HEK293T (cell line): ENCODE data around the gene RASD1.

Experiments used
- ARNT ChIP-seq: fragments of 450-650 bp; IDR thresholded peaks from 2 replicates; pipeline ENCODE4 v1.6.1; 2017; ENCODE audit warnings: mild to moderate bottlenecking
- BHLHE40 ChIP-seq: fragments of 450-650 bp; IDR thresholded peaks from 2 replicates; pipeline ENCODE4 v1.6.1; 2016; ENCODE audit warnings: mild to moderate bottlenecking, moderate library complexity, borderline replicate concordance
- CTBP1 ChIP-seq: fragments of 450-650 bp; IDR thresholded peaks from 2 replicates; pipeline ENCODE4 v1.6.1; 2016; ENCODE audit warnings: borderline replicate concordance
- ELF4 ChIP-seq: fragments of 450-650 bp; IDR thresholded peaks from 2 replicates; pipeline ENCODE4 v1.6.1; 2017; ENCODE audit warnings: antibody characterized with exemption
- FOXK2 ChIP-seq: fragments of 450-650 bp; IDR thresholded peaks from 2 replicates; pipeline ENCODE4 v1.6.1; 2016; ENCODE audit warnings: mild to moderate bottlenecking
- FOXM1 ChIP-seq: fragments of 450-650 bp; IDR thresholded peaks from 2 replicates; pipeline ENCODE4 v1.6.1; 2017; ENCODE audit warnings: mild to moderate bottlenecking, borderline replicate concordance
- HDGF ChIP-seq: fragments of 450-650 bp; IDR thresholded peaks from 2 replicates; pipeline ENCODE4 v1.6.1; 2017; ENCODE audit warnings: antibody characterized with exemption, borderline replicate concordance
- L3MBTL2 ChIP-seq: fragments of 450-650 bp; conservative IDR thresholded peaks from 2 replicates; pipeline ENCODE4 v1.6.1; 2016; ENCODE audit warnings: mild to moderate bottlenecking
- LEF1 ChIP-seq: fragments of 450-650 bp; IDR thresholded peaks from 2 replicates; pipeline ENCODE4 v1.6.1; 2017; ENCODE audit warnings: mild to moderate bottlenecking, borderline replicate concordance
- NFRKB ChIP-seq: fragments of 450-650 bp; IDR thresholded peaks from 2 replicates; pipeline ENCODE4 v1.6.1; 2016; ENCODE audit warnings: mild to moderate bottlenecking, moderate library complexity
- PKNOX1 ChIP-seq: fragments of 450-650 bp; IDR thresholded peaks from 2 replicates; pipeline ENCODE4 v1.6.1; 2016
- SP1 ChIP-seq: fragments of 450-650 bp; IDR thresholded peaks from 2 replicates; pipeline ENCODE4 v1.6.1; 2017
- SUZ12 ChIP-seq: fragments of 450-650 bp; IDR thresholded peaks from 2 replicates; pipeline ENCODE4 v1.6.1; 2016; ENCODE audit warnings: mild to moderate bottlenecking
- TARDBP ChIP-seq: fragments of 450-650 bp; IDR thresholded peaks from 2 replicates; pipeline ENCODE4 v1.6.1; 2016

- TF ChIP-seq PKNOX1 (no peak), SP1 (no peak), BHLHE40 (no peak), CTBP1 (no peak), ELF4 (no peak), L3MBTL2 (no peak), HDGF (no peak), FOXM1 (no peak), NFRKB (no peak), FOXK2 (no peak), TARDBP (no peak), LEF1 (no peak), ARNT (no peak), SUZ12 (no peak)
Observed at GRCh38 chr17:17457680-17458079, 38.5 kb downstream of the RASD1 start.
